Activated naive CD4-positive, alpha-beta T cell treated with Interleukin-2 at 50 U/mL for 16 hours (primary cell): Measurements from ENCODE around the gene CDH26.

Experiments
- DNase-seq: peaks from one replicate; pipeline ENCODE4 v3.0.0-alpha.2; 2020

The CDH26 gene

DNA sequence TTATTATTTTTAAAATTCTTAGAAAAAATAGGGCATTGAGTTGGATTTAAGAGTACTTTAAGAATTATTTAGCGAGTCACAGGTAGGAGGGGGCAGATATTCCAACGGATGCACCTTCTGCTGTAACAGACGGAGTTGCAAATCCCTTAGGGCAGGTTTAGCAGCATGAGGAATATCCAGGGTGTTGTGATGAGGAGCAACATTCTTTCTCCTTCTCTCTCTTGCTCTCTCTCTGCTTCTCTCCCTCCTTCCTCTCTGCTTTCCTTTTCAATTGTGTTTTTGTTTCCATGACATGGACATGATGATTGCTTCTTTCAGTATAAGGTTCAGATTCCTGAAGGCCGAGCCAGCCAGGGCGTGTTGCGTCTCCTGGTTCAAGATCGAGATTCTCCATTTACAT is 28.9 kb downstream of the CDH26 start:
- no peak for DNase-seq

DNA sequence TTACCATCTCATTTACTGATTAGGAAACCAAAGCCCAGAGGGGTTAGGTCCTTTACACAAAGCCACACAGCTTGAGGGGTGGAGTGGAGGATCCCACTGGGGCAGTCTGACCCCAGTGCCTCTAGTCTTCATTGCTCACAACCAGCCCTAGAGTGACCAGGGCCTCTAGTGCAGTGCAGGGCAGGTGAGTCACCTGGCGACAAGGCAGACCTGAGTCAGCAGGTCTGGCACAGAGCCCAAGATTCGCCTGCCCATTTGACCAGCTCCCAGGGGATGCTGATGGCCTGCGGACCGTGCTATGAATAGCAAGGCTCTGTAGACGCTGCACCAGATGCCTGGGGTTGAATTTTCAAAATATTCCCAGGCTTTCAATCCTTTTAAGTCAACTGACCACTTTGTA is 29.9 kb downstream of the CDH26 start:
- no peak for DNase-seq

DNA sequence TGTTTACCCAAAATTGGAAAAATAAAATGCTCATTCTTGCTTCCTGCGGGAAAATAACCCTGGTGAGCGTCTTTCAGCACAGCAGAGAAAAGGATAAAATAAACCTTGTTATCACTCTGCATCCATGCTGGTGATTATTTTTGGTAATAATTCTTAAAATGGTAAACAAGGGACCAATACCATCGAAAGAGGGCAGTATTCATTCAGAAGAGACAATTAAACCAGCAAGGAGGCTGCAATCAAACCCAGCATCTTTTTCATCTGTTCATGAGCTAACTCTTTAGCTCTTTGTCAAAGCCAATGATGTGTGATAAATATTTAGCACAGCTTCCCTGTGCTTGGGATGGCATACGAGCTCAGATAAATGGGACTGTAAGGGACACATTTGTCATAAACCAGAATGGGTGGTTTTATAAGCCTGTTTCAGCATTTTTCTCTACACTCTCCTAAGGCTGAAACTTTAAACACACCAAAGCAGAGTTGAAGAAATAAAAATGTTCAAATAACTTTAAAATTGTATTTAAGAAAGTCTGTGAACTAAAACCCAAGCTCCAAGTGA is 34.4 kb downstream of the CDH26 start:
- DNase-seq, result no peak

DNA sequence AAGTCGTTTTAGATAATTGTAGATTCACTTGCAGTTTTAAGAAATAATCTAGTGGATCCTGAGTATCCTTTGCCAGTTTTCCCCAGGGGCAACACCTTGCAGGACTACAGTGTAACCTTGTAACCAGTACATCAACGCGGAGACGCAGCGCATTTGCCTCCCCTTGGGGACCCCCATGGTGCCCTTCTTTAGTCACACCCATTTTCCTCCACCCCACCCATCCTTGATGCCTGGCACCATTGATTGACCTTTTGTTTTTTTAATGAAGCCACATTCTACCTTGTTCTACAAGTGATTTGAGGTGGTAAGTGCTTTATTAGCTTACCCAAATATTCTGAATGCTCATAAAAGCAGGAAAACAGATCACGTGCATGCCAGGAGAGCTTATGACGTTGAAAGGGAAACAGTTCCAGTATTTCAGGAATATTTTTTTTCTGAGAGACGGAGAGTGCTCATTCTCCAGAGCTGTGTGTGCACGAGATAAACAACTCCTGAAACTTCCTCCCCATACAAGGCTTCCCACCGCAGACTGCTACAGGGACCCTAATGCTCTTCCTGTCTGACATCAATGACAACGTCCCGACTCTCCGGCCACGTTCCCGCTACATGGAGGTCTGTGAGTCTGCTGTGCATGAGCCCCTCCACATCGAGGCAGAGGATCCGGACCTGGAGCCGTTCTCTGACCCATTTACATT is 35.7 kb downstream of the CDH26 start:
- no peak for DNase-seq

DNA sequence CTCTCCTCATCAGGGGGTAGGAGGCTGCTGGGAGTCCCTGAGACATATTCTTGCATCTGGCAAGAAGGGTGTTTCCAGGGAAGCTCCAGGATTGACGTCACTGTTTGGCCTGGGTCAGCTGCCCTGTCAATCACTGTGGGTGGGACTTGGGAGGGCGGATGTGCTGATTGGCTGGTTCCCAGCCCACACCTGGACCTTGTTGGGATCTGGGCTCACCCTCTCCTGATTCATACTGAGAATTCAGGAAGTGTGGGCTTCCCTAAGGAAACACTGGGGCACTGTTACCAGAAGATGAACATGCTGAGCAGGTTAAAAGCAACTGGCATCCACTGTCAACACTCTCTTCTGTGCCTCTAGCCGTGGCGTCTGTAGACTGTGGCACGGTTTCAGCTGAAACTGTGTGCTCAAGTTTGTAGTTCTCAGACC is 36.5 kb downstream of the CDH26 start:
- no peak for DNase-seq

DNA sequence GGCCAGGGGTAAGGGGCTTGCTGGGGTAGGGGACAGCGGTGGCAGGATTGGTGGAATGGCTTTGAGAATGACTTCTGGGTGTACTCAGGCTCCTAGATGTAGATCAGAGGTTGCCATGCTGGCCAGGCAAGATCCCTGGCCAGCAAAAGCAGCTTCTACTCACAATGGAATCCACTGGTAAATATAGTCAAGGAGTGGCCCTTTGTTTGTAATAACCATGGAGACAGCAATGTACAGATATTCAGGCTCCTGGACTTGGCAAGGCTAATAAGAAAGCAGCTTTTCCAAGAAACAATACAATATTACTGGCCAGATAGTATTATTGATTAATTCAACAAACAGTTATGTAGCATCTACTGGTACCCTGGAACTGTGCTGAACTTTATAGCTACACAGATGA is 37.9 kb downstream of the CDH26 start:
- no peak for DNase-seq

DNA sequence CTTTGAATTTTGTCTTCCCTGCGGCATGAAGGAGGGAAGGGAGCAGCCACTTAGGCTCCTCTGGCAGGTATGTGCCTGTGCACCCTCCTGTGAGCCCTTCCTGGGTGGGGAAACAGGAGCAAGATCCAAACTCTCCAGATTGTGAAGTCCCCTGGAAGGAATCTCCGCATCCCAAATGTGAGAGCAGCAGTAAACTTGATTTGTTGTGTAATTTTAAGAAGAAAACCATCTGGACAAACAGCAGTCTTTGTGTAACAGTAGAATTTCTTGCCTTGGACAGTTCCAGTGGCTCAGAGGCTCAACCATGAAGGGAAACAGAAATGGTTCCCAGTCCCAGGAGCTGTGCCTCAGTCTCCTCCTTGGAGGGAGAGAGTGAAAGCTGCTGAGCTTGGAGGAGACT is 39.7 kb downstream of the CDH26 start:
- no peak for DNase-seq

DNA sequence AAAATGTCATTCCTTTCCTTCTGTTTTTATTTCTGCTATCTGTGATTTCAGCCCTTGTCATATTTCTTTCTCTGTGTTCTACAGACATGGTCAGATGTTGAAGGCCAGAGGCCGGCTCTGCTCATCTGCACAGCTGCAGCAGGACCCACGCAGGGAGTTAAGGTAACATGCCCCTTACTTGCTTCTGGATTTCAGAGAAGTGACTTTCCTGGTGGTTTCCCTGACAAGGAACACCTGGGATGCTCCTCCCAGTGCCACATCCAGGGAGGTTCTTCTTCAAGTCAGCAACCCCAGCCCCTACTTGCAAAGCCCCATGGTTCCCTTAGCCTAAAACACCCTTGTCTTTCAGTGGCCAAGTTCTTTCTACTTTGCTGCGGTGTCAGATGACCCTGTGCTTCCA is 41.3 kb downstream of the CDH26 start:
- DNase-seq, result no peak

DNA sequence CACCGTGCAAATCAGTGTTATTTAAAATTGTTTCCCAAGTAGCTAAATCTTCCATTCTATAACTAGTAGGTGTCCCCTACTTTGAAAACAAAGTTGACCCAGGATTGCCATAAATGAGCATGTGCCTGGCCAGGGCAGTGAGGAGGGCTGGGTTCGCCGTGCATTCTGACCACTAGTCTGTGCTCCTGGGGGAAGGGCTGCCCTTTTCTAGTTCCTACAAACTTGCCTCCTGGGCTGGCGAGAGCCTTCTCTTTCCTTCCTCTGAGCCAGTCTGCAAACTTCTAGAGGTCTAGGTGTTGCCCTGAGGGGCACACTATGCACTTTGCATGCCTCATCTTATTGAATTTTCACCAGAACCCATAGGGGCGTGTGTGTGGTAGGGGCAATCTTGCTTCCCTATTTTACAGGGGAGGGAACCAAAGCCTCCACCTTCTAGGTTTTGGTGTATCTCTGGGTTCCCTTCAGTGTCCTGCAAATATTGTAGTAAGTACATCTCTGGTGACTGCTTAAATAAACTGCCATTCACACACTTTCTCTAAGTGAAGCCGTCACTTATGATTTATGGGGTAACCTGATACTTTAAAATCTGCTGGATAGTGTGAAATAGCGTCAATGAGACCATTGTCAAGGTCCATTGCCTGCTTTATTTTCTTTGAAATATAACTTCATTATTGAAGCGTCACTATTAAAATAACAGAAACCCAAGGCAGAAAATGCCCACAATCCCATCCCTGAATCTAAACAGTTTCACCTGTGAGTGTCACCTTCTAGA is 42.2 kb downstream of the CDH26 start:
- no peak for DNase-seq

DNA sequence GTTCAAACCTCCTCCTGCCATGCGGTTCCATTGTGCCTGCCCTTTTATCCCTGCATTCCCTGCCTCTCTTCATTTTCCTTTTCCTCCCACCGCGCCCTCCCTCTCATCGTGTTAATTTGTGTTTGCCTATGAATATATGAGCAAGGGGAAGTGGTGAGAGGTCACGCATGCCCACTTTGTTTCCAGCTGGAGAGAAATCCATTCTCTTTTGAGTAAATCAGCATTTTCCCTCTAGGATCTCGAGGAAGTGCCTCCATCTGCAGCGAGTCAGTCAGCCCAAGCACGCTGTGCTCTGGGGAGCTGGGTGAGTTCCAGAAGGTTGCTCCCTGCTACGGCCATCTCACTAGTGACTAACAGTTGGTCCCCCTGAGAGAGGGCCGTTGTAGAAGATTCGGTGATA is 42.9 kb downstream of the CDH26 start:
- DNase-seq, result no peak

DNA sequence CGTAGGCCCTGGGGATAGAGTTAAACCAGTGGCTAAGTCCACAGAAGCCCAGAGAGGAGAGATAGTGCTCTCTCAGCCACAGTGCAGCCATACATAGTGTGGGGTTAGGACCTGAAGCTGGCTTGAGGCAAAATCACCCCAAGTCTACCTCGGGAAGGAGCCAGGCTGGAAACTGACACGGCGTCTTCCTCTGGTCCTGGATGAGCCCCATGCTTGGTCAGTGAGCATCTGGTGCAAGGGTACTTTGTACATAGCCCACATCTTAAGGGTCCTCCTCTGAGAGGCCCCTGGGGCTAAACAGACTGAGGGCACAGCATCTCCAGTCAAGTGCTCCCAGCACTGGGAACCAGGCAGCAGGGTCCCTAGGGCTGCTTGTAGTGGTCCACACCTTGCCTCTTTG is 45.6 kb downstream of the CDH26 start:
- no peak for DNase-seq

DNA sequence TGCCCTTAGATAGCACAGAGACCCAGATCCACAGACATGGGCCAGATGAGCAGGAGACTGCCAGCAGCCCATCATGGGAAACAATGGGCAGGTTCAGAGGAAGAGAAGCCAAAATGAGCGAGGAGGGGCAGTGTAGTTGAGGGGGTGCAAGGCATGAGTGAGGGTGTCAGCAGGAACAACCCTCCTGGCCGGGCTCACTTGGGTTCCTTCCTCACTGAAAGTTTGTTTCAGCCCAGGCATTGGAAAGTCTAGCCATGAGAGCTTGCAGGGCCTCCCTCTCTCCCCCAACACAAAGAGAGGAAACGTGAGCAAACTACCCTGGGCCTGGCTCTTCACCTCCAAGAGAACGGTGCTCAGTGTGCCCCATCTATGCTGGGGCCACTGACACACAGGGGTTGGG is 48.0 kb downstream of the CDH26 start:
- no peak for DNase-seq

DNA sequence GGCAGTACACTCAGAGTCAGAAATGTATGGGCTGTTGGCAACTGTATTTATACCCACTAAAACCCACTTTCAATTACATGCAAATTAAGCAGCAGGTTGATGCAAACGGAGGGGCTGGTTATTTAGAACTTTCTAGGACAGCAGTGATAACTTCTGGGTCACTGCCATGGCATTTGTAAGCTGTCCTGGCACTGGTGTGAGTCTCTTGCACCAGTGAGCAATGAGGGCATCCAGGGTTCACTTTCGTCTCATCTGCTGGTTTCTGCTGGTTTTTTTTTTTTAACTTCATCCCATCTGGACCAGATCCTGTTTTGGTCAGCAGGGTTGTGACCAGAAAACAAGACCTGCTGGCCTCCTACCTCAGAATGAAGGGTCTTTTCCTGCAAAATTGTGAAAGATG is 49.2 kb downstream of the CDH26 start:
- no peak for DNase-seq

DNA sequence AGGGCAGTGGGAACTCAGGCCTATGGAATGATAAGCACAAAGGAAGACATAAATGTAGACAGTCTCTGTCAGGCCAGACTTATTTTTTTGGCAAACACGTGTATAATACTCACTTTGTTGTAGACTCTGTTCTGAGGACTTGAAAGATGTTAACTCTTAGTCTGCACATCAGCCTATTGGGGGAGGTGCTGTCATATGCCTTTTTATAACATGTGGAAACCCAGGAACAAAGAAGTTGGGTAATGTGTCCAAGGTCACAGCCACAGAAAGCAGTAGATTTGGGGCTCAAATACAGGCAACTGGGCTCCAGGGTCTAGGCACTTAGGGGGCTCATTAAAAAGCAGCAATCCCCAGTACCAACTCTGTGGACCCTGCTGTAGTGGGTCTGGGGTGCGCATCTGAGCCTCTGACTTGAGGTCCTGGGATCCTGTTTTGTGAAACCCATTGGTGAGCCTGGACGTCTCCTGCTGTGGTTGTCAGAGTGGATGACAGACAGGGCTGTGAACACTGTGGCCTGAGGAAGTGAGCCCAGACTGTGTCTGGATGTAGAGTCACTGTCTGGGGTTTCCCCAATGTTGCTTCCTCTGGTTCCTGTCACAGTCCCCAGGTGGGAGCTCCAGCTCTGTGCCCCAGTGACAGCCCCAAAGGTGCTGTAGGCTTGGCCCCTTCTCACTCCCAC is 50.0 kb downstream of the CDH26 start:
- no peak for DNase-seq

DNA sequence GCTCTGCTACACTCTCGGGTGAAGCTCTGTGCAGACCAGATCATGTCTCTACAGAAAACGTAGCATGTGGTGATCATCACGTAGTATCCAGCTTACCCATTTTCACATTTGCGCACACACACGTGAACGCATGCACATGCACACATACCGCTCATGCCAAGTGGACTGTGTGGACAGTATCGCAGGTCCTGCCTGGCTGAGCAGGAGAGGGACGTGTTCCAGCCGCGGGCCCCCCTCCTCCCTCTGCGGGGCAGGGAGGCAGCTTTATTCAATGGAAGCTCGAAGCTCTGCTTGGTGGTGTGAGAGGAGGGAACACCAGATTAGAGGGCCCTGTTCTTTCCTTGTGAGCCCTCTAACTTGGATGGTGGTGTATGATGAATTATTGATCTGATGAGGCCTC is 51.1 kb downstream of the CDH26 start:
- no peak for DNase-seq

DNA sequence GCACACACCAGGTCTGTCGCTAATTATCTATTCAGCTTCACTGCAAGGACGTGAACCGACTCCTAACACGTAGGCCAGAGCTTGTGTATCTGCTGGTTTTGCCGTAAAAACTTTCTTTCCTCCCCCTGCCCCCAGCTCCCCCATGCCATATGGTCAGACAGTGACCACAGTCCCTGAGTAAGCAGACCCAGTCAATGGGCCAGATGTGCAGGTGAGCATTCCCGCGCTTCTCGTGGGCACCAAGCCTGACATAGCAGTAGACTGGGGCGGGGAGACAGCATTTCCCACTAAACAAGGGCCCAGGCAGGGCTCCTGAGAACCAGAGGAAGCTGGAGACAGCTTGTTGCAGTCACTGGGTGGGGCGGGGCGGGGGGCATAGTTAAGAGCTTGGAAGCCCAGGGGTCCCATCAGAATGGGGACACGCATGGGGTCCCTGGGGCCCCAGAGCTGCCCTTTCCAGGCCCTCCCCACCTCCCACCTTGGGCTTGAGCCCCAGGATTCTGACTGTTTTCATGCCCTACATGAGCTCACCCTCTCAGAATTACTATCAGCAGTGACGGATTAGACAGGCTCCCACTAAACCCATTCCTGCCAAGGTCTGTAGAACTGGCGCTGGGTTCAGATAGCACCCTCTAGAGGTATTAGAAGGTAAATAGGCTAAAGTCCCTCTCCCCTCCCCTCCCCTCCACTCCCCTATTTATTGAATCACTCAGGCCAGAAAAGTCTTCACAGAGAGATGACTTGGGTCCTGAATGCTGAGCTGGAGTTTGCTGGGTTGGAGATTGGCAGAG is 51.8 kb downstream of the CDH26 start:
- DNase-seq, result no peak

DNA sequence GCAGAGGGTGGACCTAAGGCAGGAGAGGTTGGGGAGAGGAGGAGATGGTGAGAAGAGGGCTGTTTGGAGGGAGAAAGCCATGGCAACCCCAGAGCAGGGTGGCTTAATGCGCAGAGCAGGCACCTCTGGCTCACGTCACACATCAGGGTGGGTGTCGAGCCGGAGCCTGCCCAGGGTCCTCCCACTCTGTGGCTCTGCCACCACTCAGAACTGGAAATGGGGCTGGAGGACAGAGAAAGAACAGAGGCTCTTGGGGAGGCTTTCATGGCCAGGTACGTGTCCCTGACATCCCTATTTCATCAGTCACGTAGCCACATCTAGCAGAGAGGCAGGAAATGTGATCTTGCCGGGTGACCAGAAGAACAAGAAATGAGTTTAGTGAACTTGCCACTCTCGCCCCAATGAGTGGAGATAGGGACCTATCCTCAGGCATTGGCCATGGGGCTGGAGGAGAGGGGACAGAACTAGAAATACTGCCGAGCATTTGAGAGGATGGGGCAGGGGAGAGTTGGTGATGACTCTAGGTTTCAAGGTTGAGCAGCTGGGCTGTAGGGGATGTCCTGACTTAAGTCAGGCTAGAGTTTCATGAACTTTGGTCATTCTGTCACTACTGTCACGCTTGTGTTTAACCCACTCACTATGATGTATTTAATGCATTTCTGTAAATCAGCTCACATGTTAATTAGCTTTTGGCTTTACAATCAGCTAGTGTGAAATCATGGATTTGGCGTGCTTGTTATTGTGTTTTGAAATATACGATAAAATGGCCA is 52.7 kb downstream of the CDH26 start:
- no peak for DNase-seq

DNA sequence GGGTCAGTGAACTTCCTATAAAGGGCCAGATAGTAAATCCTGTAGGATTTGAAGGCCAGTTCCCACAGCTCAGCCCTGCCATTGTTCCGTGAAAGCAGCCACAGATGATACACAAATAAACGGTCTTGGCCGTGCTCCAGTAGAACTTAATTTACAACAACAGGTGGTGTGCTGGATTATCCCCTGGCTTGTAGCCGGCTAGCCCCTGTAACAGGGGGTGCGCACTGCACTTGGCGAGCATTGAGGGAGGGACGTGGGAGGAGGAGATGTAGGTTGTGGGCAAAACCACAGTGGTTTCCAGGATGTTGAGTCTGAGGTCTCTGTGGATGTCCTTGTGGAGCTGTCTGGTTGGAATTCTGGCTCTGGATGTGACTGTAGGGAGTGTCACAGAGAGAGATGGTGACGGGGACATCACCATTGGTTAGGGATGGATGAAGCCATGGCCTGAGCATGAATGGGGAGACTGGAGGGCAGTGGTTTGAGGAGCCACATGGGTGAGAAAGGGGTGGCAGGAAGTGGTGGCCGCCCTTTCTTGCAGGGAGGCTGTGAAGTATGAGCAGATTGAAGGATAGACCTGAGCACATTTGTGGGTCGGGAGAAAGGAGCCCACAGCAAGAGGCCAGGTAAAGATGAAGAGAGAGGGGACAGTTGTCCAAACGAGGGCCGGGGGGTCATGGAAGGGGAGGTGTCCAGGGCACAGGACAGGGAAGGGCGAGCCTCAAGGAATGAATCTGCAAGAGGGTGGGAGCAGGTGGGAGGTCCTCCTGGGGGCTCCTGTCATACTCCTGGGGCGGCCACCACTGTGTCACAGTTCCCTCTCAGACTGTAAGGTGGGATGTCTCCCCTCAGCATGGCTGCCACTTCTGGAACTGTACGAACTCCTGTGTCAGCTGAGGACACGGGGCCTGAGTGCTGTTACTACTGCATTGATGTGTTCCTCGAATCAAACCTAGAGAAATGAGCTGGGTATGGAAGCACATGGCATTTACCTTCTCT is 53.6 kb downstream of the CDH26 start:
- no peak for DNase-seq

DNA sequence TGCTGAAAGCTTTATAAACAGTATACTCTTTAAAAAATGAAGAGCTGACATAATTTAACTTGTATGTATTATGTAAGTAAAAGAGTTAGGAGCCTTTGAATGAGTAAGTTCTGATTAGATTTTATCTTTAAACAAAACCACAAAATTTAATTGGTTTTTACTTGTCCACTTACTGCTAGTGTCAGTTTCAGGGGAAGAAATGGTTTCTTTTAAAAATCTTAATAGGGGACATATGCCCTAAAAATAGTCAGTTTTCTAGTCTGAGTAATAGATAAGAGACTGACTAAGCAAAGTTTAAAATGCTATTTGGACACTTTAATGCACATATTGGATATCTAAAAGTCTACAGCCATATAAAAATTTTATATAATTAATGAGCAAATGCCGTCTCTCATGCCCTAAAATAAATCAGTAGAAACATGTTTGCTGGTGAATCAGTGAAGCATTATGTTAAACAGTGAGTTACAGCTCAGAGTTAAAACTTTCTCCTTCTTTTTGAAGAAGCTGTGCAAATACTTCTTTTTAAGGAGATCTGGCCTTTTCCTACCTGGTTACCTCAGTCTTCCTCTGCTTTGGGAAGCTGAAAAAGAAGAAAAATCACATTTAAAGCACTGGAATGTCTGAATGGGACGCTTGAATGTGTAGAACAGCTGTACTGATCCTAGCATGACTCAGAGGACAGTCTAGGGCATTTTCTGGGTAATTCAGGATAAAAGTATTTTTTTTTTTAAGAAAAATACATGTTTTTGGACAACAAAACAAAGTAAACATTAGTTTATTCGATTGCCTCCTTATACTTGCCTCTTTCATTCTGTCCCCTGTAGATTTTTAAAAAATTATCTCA is 55.3 kb downstream of the CDH26 start:
- no peak for DNase-seq

DNA sequence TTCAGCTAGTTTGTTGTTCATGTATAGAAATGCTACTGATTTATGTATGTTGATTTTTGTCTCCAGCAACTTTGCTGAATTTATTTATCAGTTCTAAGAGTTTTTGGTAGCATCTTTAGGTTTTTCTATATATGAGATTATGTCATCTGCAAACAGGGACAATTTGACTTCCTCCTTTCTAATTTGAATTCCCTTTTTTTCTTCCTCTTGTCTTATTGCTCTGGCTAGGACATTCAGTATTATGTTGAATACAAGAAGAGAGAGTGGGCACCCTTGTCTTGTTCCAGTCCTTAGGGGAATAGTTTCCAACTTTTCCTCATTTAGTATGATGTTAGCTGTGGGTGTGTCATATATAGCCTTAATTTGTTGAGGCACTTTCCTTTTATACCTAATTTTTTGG is 58.2 kb downstream of the CDH26 start:
- DNase-seq, result no peak
